Activated naive CD4-positive, alpha-beta T cell treated with Interleukin-2 at 50 U/mL for 16 hours (primary cell): ENCODE measurements around the gene RBM26.
"Not testable (repeated sequence)": the region's sequence is repeated elsewhere in the genome, so short reads cannot be mapped to it uniquely, and the experiment has no call there.

Experiments
- DNase-seq: peaks from one replicate; pipeline ENCODE4 v3.0.0-alpha.2; 2020

RBM26 gene

GRCh38 chr13:79386125-79386826 lies 19.8 kb downstream of the RBM26 start:
- DNase-seq = peak; percentile 32

- peak; percentile 25 for DNase-seq
Observed at GRCh38 chr13:79385694-79386093, 20.4 kb downstream of the RBM26 start.

GRCh38 chr13:79384022-79384610 lies 21.9 kb downstream of the RBM26 start:
- no peak for DNase-seq

GRCh38 chr13:79382545-79383275 lies 23.3 kb downstream of the RBM26 start:
- no peak for DNase-seq

- DNase-seq = no peak
Observed at GRCh38 chr13:79380997-79381396, 25.1 kb downstream of the RBM26 start.

- no peak for DNase-seq
Observed at GRCh38 chr13:79379274-79379673, 26.8 kb downstream of the RBM26 start.

- no peak for DNase-seq
Observed at GRCh38 chr13:79376843-79377242, 29.2 kb downstream of the RBM26 start.

- DNase-seq = no peak
Observed at GRCh38 chr13:79374578-79374977, 31.5 kb downstream of the RBM26 start.

GRCh38 chr13:79373916-79374315 lies 32.1 kb downstream of the RBM26 start:
- no peak for DNase-seq

- DNase-seq = no peak
Observed at GRCh38 chr13:79369226-79369625, 36.8 kb downstream of the RBM26 start.

- DNase-seq = no peak
Observed at GRCh38 chr13:79365981-79366380, 40.1 kb downstream of the RBM26 start.

- DNase-seq = no peak
Observed at GRCh38 chr13:79361299-79361698, 44.8 kb downstream of the RBM26 start.

- no peak for DNase-seq
Observed at GRCh38 chr13:79360095-79360494, 46.0 kb downstream of the RBM26 start.

GRCh38 chr13:79359064-79359463 lies 47.0 kb downstream of the RBM26 start:
- DNase-seq = no peak

- no peak for DNase-seq
Observed at GRCh38 chr13:79354285-79354684, 51.8 kb downstream of the RBM26 start.

GRCh38 chr13:79353693-79354092 lies 52.4 kb downstream of the RBM26 start:
- no peak for DNase-seq

- no peak for DNase-seq
Observed at GRCh38 chr13:79352107-79352506, 53.9 kb downstream of the RBM26 start.

- not testable (repeated sequence) for DNase-seq
Observed at GRCh38 chr13:79349608-79350007, 56.4 kb downstream of the RBM26 start.

GRCh38 chr13:79349011-79349410 lies 57.0 kb downstream of the RBM26 start:
- no peak for DNase-seq

- no peak for DNase-seq
Observed at GRCh38 chr13:79346300-79346914, 59.6 kb downstream of the RBM26 start.

- DNase-seq = no peak
Observed at GRCh38 chr13:79341202-79341601, 64.9 kb downstream of the RBM26 start.

GRCh38 chr13:79340490-79340889 lies 65.6 kb downstream of the RBM26 start:
- no peak for DNase-seq

GRCh38 chr13:79338343-79338742 lies 67.7 kb downstream of the RBM26 start:
- DNase-seq = no peak

- DNase-seq = no peak
Observed at GRCh38 chr13:79336966-79337365, 69.1 kb downstream of the RBM26 start.
